Measurements from ENCODE around the gene LONRF2. TPM values are rescaled to one million over a fixed set of nuclear protein-coding genes. Genes with fewer than 3 reads are reported as not detected.
A peak's percentile ranks its signal among the peaks of the same experiment; 100 is the strongest.

The LONRF2 gene
- total RNA-seq, 1 donor from 2014 or later: 17.5 TPM

DNA sequence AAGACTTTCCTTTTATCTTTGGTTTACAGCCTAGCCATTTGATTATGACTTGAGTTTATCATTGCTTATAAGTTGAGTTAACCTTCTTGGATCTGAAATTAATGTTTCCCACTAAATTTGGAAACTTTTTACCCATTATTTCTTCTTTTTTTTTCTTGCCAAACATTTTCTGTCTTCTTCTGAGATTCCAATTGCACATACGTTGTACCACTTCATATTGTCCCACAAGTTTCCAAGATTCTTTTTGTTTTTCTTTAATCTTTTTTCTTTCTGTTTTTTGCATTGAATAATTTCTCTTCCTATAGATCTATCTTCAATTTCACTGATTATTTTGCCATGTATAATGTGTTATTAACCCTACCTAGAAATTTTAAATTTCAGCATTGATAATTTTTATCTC, 18.6 kb downstream of the LONRF2 start:
- no peak for DNase-seq
- intact Hi-C loops (cut with micrococcal nuclease): no loop called here
- ATAC-seq: no peak

DNA sequence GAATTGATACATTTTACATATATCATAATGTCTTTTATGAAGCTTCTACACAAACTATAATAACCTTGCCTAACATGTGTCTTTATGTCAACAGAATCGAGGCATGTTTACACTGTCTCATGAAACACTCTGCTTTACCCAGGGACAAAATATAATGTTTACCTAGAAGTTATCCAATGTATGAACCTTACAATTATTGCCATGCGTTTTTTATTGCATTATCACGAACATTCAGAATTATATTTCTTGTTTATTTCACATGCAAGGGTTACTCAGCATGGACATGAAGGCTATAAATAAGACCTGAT, 19.8 kb downstream of the LONRF2 start:
- intact Hi-C loops (cut with micrococcal nuclease): no loop called here
- DNase-seq (no peak), ATAC-seq (no peak)

DNA sequence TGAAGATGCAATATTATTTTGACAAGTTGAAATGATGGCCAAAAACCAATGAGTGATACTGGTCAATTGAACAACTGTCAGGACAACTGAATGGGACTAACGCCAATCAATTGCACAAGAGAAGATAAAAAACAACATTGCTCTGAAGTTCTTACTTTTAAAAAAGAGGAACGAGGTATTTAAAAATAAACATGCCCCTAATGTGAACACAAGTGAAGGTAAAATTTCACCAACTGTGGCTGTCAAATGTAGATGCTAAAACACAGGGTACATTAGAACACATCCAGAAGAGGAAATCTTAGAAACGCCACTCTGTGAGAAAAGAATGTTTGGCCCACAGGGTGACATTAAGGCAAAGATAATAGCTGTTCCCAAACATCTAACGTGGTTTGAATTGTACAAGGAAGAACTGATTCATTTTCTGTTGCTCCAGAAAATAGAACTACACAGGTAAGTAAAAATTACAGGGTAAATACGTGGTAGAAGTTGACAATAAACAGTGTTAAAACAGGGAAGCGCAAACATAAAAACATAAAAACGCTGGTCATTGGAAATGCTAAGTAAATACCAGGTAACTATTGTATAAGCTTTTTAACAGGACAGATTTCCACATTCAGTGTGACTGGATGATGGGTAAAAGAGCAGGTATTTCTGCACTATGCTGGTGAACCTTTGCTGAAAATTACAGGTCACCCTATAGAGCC, 20.3 kb downstream of the LONRF2 start:
- no peak for ATAC-seq
- intact Hi-C loops (cut with micrococcal nuclease): no loop called here
- DNase-seq: no peak

DNA sequence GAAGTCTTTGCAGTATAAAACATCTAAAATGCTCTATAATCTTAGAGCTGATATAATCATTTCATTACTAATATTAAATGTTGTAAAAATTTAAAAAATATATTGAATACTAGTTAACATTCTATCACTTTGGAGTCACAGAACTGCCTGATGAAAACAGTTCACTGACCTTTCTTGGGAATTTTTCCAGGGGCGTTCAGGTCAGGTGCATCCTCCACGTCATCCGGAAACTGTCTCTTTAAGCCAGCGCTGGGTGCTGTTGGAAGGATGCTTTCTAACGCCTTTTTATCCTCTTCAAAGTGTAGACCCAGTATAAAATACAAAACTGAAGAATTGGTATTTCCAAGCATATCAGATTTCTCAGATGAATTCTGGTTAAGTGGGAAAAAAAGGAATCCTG, 22.8 kb downstream of the LONRF2 start:
- ATAC-seq: no peak
- intact Hi-C loops (cut with micrococcal nuclease): no loop called here

DNA sequence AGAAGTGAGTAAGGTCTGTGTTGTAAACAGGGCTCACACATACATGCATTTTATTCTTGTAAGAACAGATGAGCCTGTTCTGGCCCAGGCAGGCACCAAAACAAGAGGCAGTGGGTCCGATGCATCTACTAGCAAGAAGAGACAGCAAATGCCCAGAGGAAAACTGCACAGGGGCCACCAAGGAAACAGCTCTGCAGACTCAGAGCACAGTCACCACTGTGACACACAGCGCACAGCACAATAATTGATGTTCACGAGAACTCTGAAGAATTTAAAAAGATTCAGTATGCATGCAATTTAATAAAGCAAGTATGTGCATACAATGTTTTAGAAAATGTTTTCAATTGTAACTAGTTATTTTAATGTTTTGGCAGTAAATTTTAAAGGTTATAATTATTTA, 24.8 kb downstream of the LONRF2 start:
- ATAC-seq (no peak), DNase-seq (no peak)
- intact Hi-C loops (cut with micrococcal nuclease): no loop called here

More for the DNA sequence above, 22.8 kb downstream of the LONRF2 start:
- DNase-seq: no peak

DNA sequence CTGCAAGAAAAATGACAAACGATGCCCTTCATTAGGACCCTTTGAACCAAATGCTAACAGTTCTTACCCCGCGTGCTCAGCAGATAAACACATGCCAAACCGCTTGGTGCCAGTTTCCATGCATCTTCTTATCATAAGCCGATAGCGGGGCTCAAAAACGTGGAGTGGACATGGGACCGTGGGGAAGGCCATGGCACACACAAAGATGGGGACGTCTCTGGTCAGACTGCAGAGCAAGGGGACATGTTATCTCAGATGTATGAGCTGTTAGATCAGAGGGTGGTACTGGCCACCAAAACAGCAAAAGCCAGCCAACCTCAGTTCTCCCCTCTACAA, 28.2 kb downstream of the LONRF2 start:
- DNase-seq: no peak
- intact Hi-C loops (cut with micrococcal nuclease): no loop called here
- no peak for ATAC-seq

DNA sequence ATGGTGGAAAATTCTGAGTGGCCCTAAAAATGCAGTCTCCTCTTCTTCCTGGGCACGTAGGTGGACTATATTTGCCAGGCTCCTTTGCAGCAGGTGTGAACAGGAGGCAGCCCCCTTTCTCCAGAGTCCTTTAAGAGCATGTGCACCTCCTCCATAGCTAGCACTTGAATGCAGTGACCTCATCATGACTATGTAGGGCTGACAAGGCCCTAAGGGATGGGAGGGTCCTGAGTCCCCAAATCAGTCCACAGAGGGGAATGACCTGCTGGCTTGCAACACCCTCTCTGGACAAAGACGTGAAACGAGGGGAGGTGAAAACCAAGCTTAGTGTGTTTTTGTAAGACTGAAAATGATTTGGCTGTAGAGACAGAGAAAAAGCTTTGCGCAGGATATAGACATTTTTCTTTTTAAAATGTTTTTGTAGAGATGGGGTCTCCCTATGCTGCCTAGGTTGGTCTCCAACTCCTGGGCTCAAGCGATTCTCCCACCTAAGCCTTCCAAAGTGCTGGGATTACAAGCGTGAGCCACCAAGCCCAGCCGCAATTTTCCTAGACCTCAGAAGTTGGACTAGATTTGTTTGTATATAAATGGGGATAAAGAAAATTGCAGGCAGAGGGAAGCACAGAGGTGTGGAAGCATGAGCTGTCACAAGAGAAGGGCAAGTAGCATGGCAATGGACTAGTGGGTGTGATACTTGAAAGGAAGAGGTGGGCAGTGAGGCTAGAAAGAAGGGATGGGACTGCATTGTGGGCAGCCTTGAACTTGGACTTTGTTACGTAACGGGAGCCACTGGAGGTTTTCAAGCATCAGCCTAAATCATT, 28.8 kb downstream of the LONRF2 start:
- intact Hi-C loops (cut with micrococcal nuclease): no loop called here
- DNase-seq (no peak), ATAC-seq (no peak)

DNA sequence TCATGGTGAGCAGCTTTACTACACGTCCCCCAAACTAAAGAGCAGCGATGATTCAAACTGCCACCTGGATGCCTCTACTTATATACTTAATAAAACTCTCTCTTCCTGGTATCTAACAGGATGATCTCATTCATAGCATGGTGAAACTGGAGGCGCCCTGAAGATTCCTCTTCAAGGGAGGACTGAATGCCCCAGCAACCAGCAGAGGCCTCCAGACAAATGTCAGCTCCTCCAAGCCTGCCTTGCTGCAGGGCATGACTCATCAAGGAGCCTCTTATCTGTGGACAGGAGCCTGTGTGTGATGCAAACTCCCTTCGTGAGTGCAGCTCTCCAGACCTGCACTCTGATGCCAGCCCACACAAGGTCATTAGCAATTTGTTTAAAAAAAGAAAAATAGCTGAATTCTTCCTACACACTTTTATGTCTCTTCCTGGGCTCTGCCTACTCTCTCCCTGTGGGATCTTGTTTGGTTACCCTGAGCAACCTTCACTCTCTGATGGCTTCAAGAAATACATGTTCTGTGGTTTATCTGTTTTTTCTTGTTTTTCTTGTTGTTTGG, 30.2 kb downstream of the LONRF2 start:
- no peak for DNase-seq
- peak; percentile 65 for ATAC-seq
- intact Hi-C loops (cut with micrococcal nuclease): no loop called here

DNA sequence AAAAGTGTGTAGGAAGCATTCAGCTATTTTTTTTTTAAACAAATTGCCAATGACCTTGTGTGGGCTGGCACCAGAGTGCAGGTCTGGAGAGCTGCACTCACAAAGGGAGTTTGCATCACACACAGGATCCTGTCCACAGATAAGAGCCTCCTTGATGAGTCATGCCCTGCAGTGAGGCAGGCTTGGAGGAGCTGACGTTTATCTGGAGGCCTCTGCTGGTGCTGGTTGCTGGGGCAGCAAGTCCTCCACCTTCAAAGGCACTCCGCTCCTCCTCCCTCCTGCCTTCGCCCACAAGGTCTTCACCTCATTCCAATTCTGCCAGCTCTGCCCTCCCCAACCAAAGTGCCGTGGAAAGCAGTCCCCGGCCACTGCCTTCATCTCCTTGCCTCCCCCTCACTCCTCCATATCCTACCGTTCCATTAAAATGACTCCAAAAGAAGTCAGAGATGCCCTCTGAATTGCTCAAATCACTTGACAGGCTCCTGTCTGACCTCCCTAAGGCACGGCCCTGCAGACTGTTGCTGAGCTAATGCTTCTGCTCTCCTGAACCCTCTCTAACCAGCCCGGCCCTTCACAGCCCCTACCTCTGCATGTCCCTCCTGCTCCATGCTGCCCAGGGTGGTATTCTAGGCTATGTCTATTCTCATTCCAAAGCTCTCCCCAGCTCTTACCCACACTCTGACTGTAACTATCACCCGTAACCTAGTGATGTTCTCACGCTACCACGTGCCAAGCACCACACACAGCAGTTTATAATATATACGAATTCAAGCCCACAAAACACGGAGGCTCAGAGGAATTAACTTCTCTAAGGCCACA, 30.9 kb downstream of the LONRF2 start:
- DNase-seq (no peak), ATAC-seq (peak; percentile 82)
- intact Hi-C loops (cut with micrococcal nuclease): no loop called here

DNA sequence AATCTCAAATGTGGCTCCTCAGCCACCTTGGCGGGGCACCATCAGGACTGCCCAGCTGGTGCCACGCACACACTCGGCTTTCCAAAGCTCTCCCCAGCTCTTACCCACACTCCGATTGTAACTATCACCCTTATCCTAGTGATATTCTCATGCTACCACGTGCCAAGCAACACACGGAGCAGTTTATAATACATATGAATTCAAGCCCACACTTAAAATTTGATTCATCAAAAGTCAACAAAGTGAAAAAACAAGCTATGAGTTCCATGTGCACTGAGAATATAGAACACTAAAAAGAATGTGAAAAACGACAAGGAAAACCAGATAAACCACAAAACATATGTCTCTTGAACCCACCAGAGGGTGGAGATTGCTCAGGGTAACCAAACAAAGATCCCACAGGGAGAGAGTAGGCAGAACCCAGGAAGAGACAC, 31.6 kb downstream of the LONRF2 start:
- intact Hi-C loops (cut with micrococcal nuclease): no loop called here
- ATAC-seq: no peak
- DNase-seq: no peak

DNA sequence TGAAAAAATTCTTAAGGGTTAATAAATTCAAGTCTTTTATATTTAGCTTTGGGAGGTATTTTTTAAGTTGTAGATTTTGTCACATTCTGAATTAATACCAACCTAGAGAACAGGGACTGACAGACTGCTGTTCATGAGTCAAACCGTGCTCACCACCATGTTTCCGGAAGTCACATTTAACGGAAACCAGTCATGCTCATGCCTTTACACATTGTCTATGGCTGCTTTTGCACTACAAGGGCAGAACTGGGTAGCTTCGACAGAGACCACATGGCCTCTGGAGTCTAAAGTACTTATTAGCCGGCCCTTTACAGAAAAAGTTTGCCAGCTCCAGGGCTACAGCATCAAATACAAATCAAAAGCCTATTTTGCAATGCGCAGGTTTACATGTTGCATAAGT, 33.3 kb downstream of the LONRF2 start:
- DNase-seq (no peak), ATAC-seq (no peak)
- intact Hi-C loops (cut with micrococcal nuclease): no loop called here

DNA sequence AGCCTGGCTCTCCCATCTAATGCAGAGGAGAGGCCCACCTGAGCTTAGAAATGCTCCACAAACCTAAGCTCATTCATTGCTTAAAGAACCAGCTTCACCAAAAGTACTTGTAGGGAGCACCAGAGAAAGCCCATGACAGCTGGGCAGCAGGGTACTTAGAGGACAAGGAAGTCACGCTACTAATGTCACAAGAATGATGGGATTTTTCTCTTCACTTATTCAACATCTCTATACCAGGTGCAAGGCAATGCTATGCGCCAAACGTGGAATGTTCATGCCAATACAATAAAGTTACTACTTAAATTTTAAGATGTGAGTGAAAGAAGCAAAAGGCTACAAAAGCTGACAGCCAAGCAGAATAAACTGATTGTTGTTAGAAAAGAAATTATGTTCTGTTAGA, 36.0 kb downstream of the LONRF2 start:
- no peak for DNase-seq
- ATAC-seq: no peak
- intact Hi-C loops (cut with micrococcal nuclease): no loop called here

DNA sequence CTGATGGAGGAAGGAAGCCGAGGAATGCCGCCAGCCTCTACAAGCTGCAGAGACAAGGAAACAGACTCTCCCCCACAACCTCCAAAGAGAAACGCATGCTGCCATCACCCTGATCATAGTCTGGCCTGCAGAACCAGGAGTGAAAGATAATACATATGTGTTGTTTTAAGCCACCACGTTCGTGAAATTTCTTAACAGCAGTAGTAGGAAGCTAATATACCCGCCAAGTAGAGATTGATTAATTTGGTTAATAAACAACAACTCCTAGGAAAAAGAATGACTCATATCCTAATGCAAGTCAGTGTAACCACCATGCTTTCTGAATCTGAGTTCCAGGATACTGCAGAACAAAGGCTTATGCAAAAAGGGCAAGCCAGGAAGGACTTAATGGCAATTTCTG, 36.6 kb downstream of the LONRF2 start:
- no peak for ATAC-seq
- no peak for DNase-seq
- intact Hi-C loops (cut with micrococcal nuclease): no loop called here

DNA sequence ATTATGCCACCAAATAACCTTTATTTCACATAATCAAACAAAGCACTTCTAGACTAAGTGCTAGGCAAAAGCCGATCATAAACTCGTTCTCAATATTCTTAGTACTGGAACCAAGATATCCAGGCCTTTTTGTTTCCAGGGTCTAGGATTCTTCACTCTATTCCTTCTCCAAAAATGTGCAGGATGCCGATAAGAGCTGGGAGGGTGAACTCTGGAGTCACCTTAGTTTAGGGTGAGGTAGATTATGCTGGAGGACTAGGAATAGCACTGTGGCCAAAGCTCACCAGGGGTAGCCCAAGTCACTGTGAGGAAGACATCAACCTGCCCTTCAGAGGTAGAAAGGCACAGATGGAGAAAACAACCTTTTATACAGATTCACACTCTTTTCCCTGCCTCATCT, 37.3 kb downstream of the LONRF2 start:
- DNase-seq: no peak
- no peak for ATAC-seq
- intact Hi-C loops (cut with micrococcal nuclease): no loop called here

DNA sequence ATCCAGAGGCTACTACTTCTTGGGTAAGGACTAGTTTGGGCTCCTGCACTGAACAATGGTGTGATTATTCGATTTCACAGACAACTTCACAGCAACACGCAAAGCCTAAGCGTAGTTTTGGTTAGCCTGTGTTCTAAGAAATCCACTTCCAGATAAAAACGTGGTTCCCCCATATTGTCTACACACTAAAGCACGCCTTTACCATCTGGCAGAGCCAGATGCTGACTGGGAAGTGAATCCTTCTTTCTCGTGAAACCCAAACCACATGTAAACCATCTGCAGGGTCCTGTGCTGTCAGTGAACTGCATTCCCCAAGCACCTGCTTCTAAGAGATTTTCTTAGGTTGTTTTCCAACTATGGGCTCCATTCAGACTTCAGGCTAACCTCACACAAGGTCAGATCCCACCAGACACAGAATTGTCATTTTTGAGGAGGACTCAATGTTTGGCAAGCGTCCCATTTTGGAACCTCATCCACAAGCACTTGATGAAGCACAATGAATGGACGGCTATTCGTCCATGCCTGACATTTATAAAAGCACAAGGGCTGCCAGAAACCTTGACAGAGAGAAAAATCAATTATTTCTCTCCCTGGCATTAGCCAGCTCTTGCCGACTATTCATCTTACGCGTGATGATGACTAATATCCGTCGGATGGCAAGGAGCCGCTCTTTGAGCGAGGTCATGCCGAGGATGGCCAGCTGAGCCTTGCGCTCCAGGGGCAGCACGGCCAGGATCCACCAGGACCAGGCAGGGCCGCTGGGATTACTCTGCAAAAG, 38.4 kb downstream of the LONRF2 start:
- ATAC-seq: no peak
- DNase-seq: no peak
- intact Hi-C loops (cut with micrococcal nuclease): no loop called here

DNA sequence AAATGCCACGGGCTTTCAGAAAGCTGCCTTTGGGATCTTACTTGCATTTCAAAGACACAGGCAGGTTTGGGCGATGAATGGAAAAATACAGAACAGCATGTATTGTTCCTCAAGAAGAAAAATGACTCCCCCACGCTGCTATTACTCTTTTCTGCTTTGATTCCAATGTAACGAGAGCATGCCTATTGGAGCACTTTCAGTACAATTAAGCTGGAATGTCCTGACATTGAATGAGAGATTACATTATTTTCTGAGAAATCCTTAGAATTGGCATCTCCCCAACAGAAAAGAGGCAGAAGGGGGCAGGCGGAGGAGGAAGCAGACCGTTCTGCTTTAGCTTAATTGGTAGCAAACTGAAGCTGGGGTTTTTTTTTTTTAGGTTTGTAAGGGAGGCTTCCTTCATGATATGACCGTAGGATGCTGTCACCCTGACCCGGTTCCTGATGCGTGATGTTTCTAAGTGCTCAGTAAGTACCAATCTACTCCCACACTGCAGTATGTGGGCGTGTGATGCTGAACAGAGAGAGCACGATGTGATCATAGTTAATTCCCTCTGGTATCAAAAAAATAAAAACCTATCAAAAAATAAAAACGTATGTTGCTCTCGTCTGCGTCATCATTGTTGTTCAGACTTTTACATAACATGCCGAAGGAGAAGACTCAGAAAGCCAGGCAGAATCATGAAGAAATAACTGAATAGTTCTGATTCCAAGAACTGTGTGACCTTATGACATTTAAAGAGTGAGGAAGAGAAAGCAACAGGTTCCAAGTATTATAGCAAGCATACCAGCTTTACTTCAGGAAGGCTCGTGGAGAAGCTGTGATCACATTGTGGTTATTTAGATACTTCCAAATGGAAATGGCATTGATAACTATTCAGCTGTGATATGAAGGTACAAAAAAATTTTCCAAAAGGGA, 40.5 kb downstream of the LONRF2 start:
- DNase-seq (no peak), ATAC-seq (peak; percentile 85)
- intact Hi-C loops (cut with micrococcal nuclease): no loop called here

DNA sequence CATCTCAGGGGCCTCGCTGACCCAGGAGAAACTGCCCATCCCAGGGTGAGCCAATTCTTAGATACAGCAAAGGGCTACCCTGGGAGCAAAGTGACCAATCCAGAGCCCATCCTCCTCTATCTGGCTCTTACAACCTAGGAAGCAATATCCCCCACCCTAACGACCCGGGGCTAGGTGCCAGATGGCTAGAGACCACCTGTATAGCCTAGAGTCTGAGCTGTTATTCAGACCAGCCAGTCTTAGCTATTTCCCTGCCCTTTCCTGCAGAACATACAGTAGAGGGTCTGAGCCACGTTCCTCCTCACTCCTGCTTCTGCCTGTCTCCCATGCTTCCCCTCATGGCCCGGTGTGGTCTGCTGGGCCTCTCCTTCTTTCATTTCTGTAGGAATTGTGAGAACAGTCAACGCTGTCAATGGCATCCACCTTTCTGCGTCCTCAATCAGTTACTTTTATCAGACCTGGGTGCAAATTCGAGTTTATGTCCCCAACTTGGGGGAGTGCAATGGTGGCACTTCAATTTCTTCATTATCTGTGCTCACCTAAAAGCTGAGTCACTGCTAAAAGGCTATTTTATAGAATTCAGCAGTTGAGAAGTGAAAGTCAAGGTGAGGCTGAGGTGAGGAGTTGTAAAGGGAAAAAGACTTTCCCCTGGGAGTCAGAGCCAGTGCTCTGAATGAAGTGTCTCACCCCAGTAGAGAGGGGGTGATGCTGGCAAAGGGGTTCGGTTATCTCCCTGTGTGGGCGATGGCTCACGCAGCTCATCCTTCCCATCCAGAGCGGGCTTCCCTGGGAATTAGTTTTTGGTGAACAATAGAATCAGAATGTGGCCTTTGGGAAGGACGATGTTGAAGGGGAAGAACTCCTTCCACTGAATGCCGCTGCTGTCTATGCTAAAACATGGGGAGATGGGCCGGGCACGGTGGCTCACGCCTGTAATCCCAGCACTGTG, 42.4 kb downstream of the LONRF2 start:
- intact Hi-C loops (cut with micrococcal nuclease): no loop called here
- ATAC-seq (no peak), DNase-seq (no peak)
